ENCODE results near the gene SUV39H2.
"Not testable (repeated sequence)": the region's sequence is repeated elsewhere in the genome, so short reads cannot be mapped to it uniquely, and the experiment has no call there.

The SUV39H2 gene

GRCh38 chr10:14876764-14877163 lies 1.9 kb upstream of the SUV39H2 start:
- no peak for DNase-seq (ENCODE audit: low spot score)

GRCh38 chr10:14879124-14879927 lies 660 bp downstream of the SUV39H2 start:
- DNase-seq (ENCODE audit: low spot score): peak; percentile 17

- DNase-seq (ENCODE audit: low spot score): no peak
Measured at GRCh38 chr10:14879928-14880193, 1.2 kb downstream of the SUV39H2 start.

- DNase-seq (ENCODE audit: low spot score): no peak
Measured at GRCh38 chr10:14880229-14880628, 1.6 kb downstream of the SUV39H2 start.

- peak; percentile 49 for DNase-seq (ENCODE audit: low spot score)
Measured at GRCh38 chr10:14884082-14884481, 5.4 kb downstream of the SUV39H2 start.

GRCh38 chr10:14889318-14889717 lies 10.7 kb downstream of the SUV39H2 start:
- DNase-seq (ENCODE audit: low spot score): no peak

- no peak for DNase-seq (ENCODE audit: low spot score)
Measured at GRCh38 chr10:14891151-14891550, 12.5 kb downstream of the SUV39H2 start.

DNA sequence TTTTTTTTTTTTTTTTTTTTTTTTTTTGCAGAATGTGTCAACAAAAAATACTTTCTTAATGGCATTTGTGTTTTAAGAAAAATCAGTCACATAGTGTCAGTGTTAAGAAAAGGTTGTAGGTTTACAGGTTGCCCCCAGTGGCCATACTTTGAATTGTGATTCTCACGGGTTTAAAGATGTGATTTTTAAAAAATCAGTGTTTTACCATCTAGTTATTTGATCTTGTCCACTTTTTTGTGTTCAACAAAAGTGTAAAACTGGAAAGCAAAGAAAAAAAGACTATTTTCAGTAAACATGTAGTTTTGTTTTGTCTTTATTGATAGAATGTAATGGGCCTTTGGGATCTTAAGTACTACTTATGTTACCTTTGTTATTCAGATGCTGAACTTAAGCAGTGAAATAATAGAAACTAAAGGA lies 25.7 kb downstream of the SUV39H2 start:
- peak; percentile 18 for DNase-seq (ENCODE audit: low spot score)

GRCh38 chr10:14904864-14905263 lies 26.2 kb downstream of the SUV39H2 start:
- no peak for DNase-seq (ENCODE audit: low spot score)

DNA sequence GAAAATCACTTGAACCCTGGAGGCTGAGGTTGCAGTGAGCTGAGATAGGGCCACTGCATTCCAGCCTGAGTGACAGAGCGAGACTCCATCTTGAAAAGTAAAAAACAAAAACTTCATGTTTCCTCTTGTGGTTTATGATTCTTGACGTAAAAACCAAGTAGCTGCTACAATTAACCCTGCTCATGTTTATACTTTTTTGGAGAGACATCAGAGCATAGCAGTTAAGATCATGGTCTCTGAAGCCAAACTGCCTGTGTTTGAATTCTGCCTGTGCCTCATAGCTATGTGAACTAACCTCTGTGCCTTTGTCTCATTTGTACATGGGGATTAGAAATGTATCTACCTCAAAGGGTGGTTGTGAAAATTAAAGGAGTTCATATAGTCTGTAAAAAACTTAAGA lies 27.2 kb downstream of the SUV39H2 start:
- no peak for DNase-seq (ENCODE audit: low spot score)

DNA sequence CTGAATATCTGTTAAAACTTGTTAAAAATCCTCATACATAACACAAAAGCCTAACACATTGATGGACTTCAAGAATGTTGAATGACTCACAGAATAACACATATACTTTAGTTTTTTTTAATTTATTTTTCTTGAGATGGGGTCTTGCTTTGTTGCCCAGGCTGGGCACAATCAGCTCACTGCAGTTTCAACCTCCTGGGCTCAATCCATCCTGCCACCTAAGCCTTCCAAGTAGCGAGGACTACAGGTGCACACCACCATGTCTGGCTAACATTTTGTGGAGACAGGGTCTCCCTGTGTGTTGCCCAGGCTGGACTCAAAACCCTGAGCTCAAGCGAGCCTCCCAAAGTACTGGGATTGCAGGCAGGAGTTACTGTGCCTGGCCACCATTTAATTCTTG lies 28.1 kb downstream of the SUV39H2 start:
- no peak for DNase-seq (ENCODE audit: low spot score)

- not testable (repeated sequence) for DNase-seq (ENCODE audit: low spot score)
Measured at GRCh38 chr10:14907591-14907990, 28.9 kb downstream of the SUV39H2 start.

DNA sequence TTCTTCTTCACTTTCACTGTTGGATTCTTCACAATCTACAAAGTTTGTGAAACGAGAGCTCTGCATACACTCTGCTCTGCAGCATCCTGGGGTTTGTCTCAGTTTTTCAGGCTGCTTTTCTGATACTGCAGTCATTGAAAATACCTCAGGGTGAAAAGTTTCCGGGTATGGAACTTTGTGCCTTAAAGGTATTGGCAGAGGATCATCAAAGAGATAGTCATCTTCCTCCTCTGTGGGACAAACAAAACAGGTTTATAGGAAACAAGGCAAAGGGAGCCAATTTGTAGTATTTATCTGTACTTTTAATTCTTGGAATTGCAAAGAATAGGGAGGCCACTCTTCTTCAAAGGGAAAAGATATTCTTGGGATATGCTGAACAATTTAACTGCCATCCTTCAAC lies 30.4 kb downstream of the SUV39H2 start:
- DNase-seq (ENCODE audit: low spot score): no peak

DNA sequence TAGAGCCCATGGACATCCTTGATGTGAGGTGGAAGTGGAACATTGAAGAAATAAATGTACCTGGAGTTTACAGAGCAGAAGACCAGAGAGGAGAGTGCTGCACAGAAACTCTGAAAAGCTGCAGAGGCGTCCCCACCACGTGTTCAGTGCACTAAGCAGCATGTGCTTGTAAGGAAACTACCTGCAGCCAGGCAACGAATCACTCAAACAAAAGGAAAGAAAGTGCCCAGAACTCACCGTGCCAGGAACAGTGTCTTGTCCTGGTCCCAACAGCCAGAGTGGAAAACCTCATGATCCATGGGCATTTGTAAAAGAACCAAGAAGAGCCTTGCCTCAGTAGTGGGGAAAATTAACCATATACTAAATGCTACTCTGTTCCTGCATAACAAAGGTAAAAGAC lies 32.3 kb downstream of the SUV39H2 start:
- DNase-seq (ENCODE audit: low spot score): no peak

- DNase-seq (ENCODE audit: low spot score): no peak
Measured at GRCh38 chr10:14911801-14912200, 33.1 kb downstream of the SUV39H2 start.

- no peak for DNase-seq (ENCODE audit: low spot score)
Measured at GRCh38 chr10:14916600-14916999, 37.9 kb downstream of the SUV39H2 start.

GRCh38 chr10:14917827-14918226 lies 39.2 kb downstream of the SUV39H2 start:
- no peak for DNase-seq (ENCODE audit: low spot score)

GRCh38 chr10:14918964-14919363 lies 40.3 kb downstream of the SUV39H2 start:
- no peak for DNase-seq (ENCODE audit: low spot score)

GRCh38 chr10:14924013-14924412 lies 45.3 kb downstream of the SUV39H2 start:
- no peak for DNase-seq (ENCODE audit: low spot score)

- no peak for DNase-seq (ENCODE audit: low spot score)
Measured at GRCh38 chr10:14925268-14925667, 46.6 kb downstream of the SUV39H2 start.

GRCh38 chr10:14926061-14926470 lies 47.4 kb downstream of the SUV39H2 start:
- DNase-seq (ENCODE audit: low spot score): no peak

- no peak for DNase-seq (ENCODE audit: low spot score)
Measured at GRCh38 chr10:14926722-14927416, 48.2 kb downstream of the SUV39H2 start.

GRCh38 chr10:14930610-14931009 lies 51.9 kb downstream of the SUV39H2 start:
- no peak for DNase-seq (ENCODE audit: low spot score)

DNA sequence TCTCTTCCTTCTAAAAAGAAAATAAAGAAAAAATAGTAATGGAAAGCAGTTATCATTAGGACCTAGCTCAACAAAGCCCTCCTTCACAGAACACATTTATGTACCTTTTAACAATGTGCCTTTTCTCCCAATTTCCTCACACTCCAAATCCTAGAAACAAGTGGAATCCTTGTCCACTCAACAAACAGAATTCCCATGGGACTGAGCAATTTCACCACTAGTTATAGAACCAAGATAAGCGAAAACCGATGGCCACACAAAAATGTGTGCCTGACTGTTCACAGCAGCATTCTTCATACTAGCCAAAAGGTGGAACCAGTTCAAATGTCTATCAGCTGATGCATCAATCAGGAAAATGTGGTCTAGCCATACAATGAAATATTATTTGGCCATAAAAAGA lies 57.9 kb downstream of the SUV39H2 start:
- DNase-seq (ENCODE audit: low spot score): no peak
